Activated T-cell treated with anti-CD3 and anti-CD28 coated beads for 1 hour (primary cell): ENCODE data around the gene SPAG9.
"Not testable (repeated sequence)": the region's sequence is repeated elsewhere in the genome, so short reads cannot be mapped to it uniquely, and the experiment has no call there.

Experiments
- DNase-seq: peaks from one replicate; pipeline ENCODE4 v3.0.0-alpha.2; 2020; ENCODE audit warnings: low read depth

The SPAG9 gene

GRCh38 chr17:50953831-50954601 lies 166.7 kb downstream of the SPAG9 start:
- no peak for DNase-seq

GRCh38 chr17:50953518-50953830 lies 167.2 kb downstream of the SPAG9 start:
- no peak for DNase-seq

GRCh38 chr17:50952889-50953288 lies 167.8 kb downstream of the SPAG9 start:
- DNase-seq = no peak

GRCh38 chr17:50952013-50952412 lies 168.7 kb downstream of the SPAG9 start:
- DNase-seq = no peak

- peak; percentile 41 for DNase-seq
These were observed 170.4 kb downstream of the SPAG9 start for GRCh38 chr17:50949989-50950877.

GRCh38 chr17:50949128-50949988 lies 171.3 kb downstream of the SPAG9 start:
- no peak for DNase-seq

GRCh38 chr17:50948711-50949110 lies 172.0 kb downstream of the SPAG9 start:
- DNase-seq = no peak

- DNase-seq = no peak
These were observed 172.7 kb downstream of the SPAG9 start for GRCh38 chr17:50947782-50948543.

GRCh38 chr17:50946891-50947781 lies 173.5 kb downstream of the SPAG9 start:
- no peak for DNase-seq

GRCh38 chr17:50946223-50946890 lies 174.3 kb downstream of the SPAG9 start:
- DNase-seq = no peak

- DNase-seq = no peak
These were observed 174.9 kb downstream of the SPAG9 start for GRCh38 chr17:50945779-50946222.

- no peak for DNase-seq
These were observed 175.6 kb downstream of the SPAG9 start for GRCh38 chr17:50944902-50945720.

- DNase-seq = peak; percentile 70
These were observed 176.4 kb downstream of the SPAG9 start for GRCh38 chr17:50944054-50944901.

- no peak for DNase-seq
These were observed 177.1 kb downstream of the SPAG9 start for GRCh38 chr17:50943575-50943933.

GRCh38 chr17:50941676-50942048 lies 179.0 kb downstream of the SPAG9 start:
- DNase-seq = not testable (repeated sequence)

- DNase-seq = no peak
These were observed 180.6 kb downstream of the SPAG9 start for GRCh38 chr17:50939795-50940684.

GRCh38 chr17:50939542-50939794 lies 181.2 kb downstream of the SPAG9 start:
- no peak for DNase-seq
